B cell (primary cell): Measurements from ENCODE around the gene XYLB.

Source experiments
- EZH2 ChIP-seq: IDR thresholded peaks from 2 replicates; pipeline ENCODE4 v1.6.1; 2012; ENCODE audit warnings: borderline replicate concordance, low read depth, mild to moderate bottlenecking, moderate library complexity, low read length; ENCODE audit not compliant: insufficient read depth, poor library complexity, severe bottlenecking
- TF ChIP-seq, protein P1 (sequence below): fragments of 200-600 bp; IDR thresholded peaks from one replicate; pipeline ENCODE4 v1.8.0; 2022; ENCODE audit warnings: antibody characterized with exemption, mild to moderate bottlenecking

DNA sequence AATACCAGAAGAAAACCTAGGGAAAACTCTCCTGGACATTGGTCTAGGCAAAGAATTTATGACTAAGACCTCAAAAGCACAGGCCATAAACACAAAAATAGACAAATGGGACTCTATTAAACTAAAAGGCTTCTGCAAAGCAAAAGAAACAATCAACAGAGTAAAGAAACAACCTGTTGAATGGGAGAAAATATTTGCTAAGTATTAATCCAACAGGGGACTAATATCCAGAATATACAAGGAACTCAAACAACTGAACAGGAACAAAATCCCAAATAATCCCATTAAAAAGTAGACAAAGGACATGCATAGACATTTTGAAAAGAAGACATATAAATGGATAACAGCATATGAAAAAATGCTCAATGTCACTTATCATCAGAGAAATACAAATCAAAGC lies 100.2 kb downstream of the XYLB start:
- TF ChIP-seq, protein P1, sequence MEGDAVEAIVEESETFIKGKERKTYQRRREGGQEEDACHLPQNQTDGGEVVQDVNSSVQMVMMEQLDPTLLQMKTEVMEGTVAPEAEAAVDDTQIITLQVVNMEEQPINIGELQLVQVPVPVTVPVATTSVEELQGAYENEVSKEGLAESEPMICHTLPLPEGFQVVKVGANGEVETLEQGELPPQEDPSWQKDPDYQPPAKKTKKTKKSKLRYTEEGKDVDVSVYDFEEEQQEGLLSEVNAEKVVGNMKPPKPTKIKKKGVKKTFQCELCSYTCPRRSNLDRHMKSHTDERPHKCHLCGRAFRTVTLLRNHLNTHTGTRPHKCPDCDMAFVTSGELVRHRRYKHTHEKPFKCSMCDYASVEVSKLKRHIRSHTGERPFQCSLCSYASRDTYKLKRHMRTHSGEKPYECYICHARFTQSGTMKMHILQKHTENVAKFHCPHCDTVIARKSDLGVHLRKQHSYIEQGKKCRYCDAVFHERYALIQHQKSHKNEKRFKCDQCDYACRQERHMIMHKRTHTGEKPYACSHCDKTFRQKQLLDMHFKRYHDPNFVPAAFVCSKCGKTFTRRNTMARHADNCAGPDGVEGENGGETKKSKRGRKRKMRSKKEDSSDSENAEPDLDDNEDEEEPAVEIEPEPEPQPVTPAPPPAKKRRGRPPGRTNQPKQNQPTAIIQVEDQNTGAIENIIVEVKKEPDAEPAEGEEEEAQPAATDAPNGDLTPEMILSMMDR: no peak
- no peak for TF ChIP-seq EZH2
